Testis (tissue), 3 donors: Measurements from ENCODE around the gene PRSS48. TPM values are rescaled to one million over a fixed set of nuclear protein-coding genes. Genes with fewer than 3 reads are reported as not detected.
"Not testable (repeated sequence)": the region's sequence is repeated elsewhere in the genome, so short reads cannot be mapped to it uniquely, and the experiment has no call there.

ENCODE experiments used
- DNase-seq: peaks from one replicate; pipeline ENCODE4 v3.0.0-alpha.2; 2019
- H3K27ac ChIP-seq, 2 donors: fragments of 200-600 bp; sonication (generic); one replicate each; pipeline ENCODE4 v1.5.1; 2019
- H3K27me3 ChIP-seq: fragments of 200-600 bp; sonication (generic); one replicate; pipeline ENCODE4 v1.5.1; 2019
- H3K36me3 ChIP-seq: fragments of 200-600 bp; sonication (generic); one replicate; pipeline ENCODE4 v1.5.1; 2017; ENCODE audit warnings: low read depth; ENCODE audit errors: missing control alignments
- H3K4me1 ChIP-seq: fragments of 200-600 bp; sonication (generic); one replicate; pipeline ENCODE4 v1.5.1; 2019
- H3K4me3 ChIP-seq, 2 donors: fragments of 200-600 bp; sonication (generic); one replicate each; pipeline ENCODE4 v1.5.1; 2017 to 2019
- H3K9me3 ChIP-seq: fragments of 200-600 bp; sonication (generic); one replicate; pipeline ENCODE4 v1.5.1; 2017
- CTCF ChIP-seq, 3 experiments: fragments of 450-650 bp in 2 of 3; fragments of 200-600 bp in 1 of 3; sonication (generic) in 1 of 3; IDR thresholded peaks; one replicate each; pipeline ENCODE4 v1.5.1; 2016 to 2019; ENCODE audit warnings: antibody characterized with exemption in 3 of 3, mild to moderate bottlenecking in 2 of 3, moderate library complexity in 1 of 3
- POLR2A ChIP-seq: fragments of 450-650 bp; IDR thresholded peaks from one replicate; pipeline ENCODE4 v1.6.1; 2017; ENCODE audit warnings: antibody characterized with exemption, mild to moderate bottlenecking, moderate library complexity
- WGBS, 2 donors: methylation state at CpG; one replicate each; pipeline ENCODE4 v1.1.5; 2018; 5-methylcytosine and 5-hydroxymethylcytosine counted together
- intact Hi-C: fragments of 100-400 bp; cut with DNase I; formaldehyde crosslinking; loops from one replicate; pipeline ENCODE4 v1.15.1; 2023; ENCODE audit warnings: low total_unique reads
- polyA plus RNA-seq: library from polyadenylated mRNA; stranded (reverse); fragments of 350-450 nt; fragmentation: Illumina TruSeq; extraction: RNeasy Lipid Tissue Mini Kit (QIAGEN cat#74804); gene quantifications from one replicate; pipeline ENCODE4 v1.2.3, GENCODE V29; 2014; ENCODE audit warnings: low read depth, low replicate concordance; ENCODE audit not compliant: insufficient read depth
- total RNA-seq, 2 donors: library from RNA; depleted of rRNA; stranded (reverse); fragments of >200 nt; gene quantifications; one replicate each; pipeline ENCODE4 v1.2.3, GENCODE V29; 2016

The PRSS48 gene
- total and polyA plus RNA-seq, 3 donors from 2014 or later: 0.71 to 2.0 TPM; not detected in 1

GRCh38 chr4:151231915-151232595 is 44.9 kb upstream of the PRSS48 start:
- no peaks in the 10 kb centered on the region for H3K36me3 ChIP-seq
- 43 to 70% methylated on average over 7 of the region's 7 CpGs for WGBS, 2 donors
- no peak for DNase-seq
- no peak overlapping the region for H3K4me3 ChIP-seq
- H3K4me1 ChIP-seq: peaks cover 17% of the 10 kb centered on the region
- intact Hi-C loops: no loop called here
- TF ChIP-seq POLR2A (no peak), CTCF (IDR thresholded peaks at IDR 0.05) (no peak)
- H3K9me3 ChIP-seq: no peaks in the 10 kb centered on the region
- no peaks in the 10 kb centered on the region for H3K27me3 ChIP-seq
- peak overlapping the region in 1 of 2 donors; percentile 63 for H3K27ac ChIP-seq

- DNase-seq: no peak
- no peaks in the 10 kb centered on the region for H3K27me3 ChIP-seq
- no peaks in the 10 kb centered on the region for H3K9me3 ChIP-seq
- TF ChIP-seq POLR2A (no peak), CTCF (IDR thresholded peaks at IDR 0.05) (no peak)
- intact Hi-C loops: no loop called here
- H3K36me3 ChIP-seq: no peaks in the 10 kb centered on the region
- WGBS, 2 donors: 84 to 92% methylated on average over 5 of the region's 5 CpGs
- peaks cover 14% of the 10 kb centered on the region for H3K4me1 ChIP-seq
- H3K27ac ChIP-seq: no peak overlapping the region
- no peak overlapping the region for H3K4me3 ChIP-seq
Observed at GRCh38 chr4:151233600-151233999, 43.4 kb upstream of the PRSS48 start.

GRCh38 chr4:151235373-151235772 is 41.6 kb upstream of the PRSS48 start:
- peaks cover 14% of the 10 kb centered on the region for H3K4me1 ChIP-seq
- H3K27ac ChIP-seq, H3K27me3 ChIP-seq, DNase-seq, H3K9me3 ChIP-seq, intact Hi-C loops, H3K4me3 ChIP-seq, H3K36me3 ChIP-seq: not testable (repeated sequence)
- 86 to 100% methylated on average over 1 of the region's 1 CpG for WGBS, 2 donors

GRCh38 chr4:151236036-151236435 is 40.9 kb upstream of the PRSS48 start:
- Histone ChIP-seq H3K27me3 (no peaks in the 10 kb centered on the region), H3K27ac (no peak overlapping the region), H3K9me3 (no peaks in the 10 kb centered on the region), H3K4me3 (peak overlapping the region in 1 of 2 donors; percentile 9), H3K36me3 (no peaks in the 10 kb centered on the region), H3K4me1 (peaks cover 14% of the 10 kb centered on the region)
- intact Hi-C loops: no loop called here
- TF ChIP-seq POLR2A (no peak), CTCF (IDR thresholded peaks at IDR 0.05) (no peak)
- 78% methylated on average over 26 of the region's 27 CpGs; no CpG with 5 or more reads in 1 of the 2 donors for WGBS, 2 donors
- DNase-seq: no peak

GRCh38 chr4:151238477-151238876 is 38.5 kb upstream of the PRSS48 start:
- WGBS, 2 donors: 19 to 30% methylated on average over 3 of the region's 3 CpGs
- intact Hi-C loops: no loop called here
- TF ChIP-seq CTCF (IDR thresholded peaks at IDR 0.05) (no peak), POLR2A (no peak)
- DNase-seq: no peak
- H3K4me1 ChIP-seq: peaks cover 5% of the 10 kb centered on the region
- H3K4me3 ChIP-seq: no peak overlapping the region
- H3K36me3 ChIP-seq: no peaks in the 10 kb centered on the region
- no peak overlapping the region for H3K27ac ChIP-seq
- no peaks in the 10 kb centered on the region for H3K9me3 ChIP-seq
- no peaks in the 10 kb centered on the region for H3K27me3 ChIP-seq
